ENCODE measurements around the gene KIF26B.

DNA sequence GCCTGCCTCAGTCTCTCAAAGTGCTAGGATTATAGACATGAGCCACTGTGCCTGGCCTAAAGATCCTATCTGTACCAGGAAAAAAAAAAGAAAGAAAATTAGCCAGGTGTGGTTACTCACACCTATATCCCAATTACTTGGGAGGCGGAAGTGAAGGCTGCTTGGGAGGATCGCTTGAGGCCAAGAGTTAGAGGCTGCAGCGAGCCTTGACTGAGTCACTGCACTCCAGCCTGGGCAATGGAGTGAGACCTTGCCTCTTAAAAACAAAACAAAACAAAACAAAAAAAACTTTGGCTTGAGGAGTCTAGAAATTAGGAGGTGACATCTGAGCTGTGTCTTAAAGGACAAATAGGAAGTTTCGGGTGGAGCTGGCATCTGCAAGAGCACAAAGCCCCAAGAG lies 38.7 kb upstream of the KIF26B start:
- TF ChIP-seq, protein P1, sequence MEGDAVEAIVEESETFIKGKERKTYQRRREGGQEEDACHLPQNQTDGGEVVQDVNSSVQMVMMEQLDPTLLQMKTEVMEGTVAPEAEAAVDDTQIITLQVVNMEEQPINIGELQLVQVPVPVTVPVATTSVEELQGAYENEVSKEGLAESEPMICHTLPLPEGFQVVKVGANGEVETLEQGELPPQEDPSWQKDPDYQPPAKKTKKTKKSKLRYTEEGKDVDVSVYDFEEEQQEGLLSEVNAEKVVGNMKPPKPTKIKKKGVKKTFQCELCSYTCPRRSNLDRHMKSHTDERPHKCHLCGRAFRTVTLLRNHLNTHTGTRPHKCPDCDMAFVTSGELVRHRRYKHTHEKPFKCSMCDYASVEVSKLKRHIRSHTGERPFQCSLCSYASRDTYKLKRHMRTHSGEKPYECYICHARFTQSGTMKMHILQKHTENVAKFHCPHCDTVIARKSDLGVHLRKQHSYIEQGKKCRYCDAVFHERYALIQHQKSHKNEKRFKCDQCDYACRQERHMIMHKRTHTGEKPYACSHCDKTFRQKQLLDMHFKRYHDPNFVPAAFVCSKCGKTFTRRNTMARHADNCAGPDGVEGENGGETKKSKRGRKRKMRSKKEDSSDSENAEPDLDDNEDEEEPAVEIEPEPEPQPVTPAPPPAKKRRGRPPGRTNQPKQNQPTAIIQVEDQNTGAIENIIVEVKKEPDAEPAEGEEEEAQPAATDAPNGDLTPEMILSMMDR (IDR thresholded peaks at IDR 0.05; ENCODE audit: low read length), result no peak
- no peak for TF ChIP-seq EZH2 (IDR thresholded peaks at IDR 0.05; ENCODE audit: borderline replicate concordance, low read length)
